ENCODE measurements around the gene RAET1L.
"Not testable (repeated sequence)": the region's sequence is repeated elsewhere in the genome, so short reads cannot be mapped to it uniquely, and the experiment has no call there.

RAET1L gene, protein sequence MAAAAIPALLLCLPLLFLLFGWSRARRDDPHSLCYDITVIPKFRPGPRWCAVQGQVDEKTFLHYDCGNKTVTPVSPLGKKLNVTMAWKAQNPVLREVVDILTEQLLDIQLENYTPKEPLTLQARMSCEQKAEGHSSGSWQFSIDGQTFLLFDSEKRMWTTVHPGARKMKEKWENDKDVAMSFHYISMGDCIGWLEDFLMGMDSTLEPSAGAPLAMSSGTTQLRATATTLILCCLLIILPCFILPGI

DNA sequence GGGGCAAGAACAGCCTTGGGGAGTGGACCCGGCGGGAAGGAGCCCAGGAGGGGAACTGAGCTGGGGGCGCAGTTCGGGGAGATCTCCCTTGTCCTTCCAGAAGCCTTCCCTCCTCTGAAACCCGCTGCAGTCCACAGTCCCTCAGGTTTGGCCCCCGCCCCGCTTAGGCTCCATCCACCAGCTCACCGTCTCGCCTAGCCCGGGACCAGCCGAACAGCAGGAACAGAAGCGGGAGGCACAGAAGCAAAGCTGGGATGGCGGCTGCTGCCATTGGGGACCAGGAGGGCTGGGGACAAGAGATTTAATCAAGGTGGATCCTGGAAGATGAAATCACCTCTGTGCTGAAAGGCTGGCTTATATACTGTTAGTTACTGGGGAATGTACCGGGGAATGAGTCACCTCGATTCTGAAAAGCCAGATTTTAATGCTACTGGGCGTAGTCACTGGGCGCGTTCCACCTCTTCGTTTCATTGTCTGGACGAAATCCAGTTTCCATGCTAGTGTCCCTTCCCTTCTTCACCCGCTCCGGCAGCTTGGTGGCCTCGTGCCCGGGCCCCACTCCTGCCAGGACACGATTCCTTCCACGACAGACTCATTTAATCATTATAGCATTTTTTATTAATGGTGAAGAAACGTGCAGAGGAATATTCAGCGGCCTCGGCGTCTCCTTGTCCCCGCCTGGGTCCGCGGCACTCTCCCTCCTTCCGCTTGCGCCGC lies at the start of gene RAET1L:
TSS of gene RAET1L (minus strand) at position 332 of the 717 bp plus-strand sequence. CDS start at position 271, 61 bp downstream.
- peak; percentile 34 for DNase-seq (ENCODE audit: low spot score)

DNA sequence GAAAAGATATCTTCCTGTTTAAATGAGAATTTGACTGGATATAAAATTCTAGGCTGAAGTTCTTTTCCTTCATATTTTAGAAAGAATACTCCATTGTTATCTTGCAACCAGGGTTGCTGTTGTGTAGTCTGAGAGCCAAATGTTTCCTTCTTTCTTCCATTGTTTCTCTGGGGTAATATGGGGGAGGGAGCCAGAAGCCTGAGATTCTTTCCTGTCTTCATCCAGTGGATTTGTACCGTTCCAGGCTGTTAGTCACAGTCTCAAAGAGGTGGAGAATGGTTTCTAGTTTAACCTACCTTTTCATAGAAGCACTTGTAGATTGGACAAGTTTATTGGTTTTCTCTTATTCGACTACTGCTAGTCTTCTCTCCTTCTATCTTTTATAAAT lies 49.7 kb upstream of the RAET1L start:
- DNase-seq (ENCODE audit: low spot score) = no peak

DNA sequence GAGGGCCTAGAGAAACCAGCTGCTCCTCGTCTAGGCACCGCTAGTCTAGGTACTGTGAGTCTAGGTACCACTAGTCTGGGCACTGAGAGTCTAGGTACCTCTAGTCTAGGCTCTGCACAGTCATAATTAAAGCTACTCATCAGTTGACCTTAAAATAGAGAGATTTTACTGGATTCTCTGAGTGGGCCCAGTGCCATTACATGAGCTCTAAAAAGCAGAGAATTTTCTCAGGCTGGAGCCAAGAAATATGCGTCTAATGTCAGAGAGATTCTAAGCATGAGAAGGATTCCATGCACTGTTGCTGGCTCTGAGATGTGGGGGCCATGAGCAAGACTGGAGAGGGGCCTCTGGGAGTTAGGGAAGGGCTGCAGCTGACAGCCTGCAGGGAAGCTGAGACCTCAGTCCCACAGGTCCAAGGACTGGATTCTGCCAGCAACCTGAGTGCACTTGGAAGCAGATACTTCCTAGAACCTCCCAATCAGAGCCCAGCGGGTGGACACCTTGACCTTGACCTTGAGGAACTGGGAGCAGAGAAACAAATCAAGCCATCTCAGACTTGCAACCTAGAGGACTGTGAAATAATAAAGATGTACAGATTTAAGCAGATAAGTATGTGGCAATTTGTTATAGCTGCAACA lies 49.2 kb upstream of the RAET1L start:
- DNase-seq (ENCODE audit: low spot score) = not testable (repeated sequence)

DNA sequence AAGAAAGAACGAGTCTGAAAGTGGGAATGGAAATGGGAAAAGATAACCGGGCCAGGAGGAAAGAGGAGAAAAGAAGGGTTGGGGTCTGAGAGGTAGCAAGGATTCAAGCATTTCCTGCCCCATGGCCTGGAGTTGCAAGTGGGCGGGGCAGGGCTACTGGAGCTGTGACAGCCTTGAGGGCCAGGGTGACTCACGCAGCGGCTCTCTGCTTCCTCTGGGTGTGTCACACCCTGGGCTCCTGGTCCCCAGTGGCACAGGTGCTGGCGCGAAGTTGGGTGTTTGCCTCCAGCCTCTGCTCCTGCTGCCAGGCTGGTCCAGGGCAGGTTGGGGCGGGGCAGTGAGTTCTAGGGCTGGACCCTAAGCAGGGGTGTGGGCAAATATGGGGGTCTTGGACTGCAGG lies 46.9 kb upstream of the RAET1L start:
- DNase-seq (ENCODE audit: low spot score) = peak; percentile 53

DNA sequence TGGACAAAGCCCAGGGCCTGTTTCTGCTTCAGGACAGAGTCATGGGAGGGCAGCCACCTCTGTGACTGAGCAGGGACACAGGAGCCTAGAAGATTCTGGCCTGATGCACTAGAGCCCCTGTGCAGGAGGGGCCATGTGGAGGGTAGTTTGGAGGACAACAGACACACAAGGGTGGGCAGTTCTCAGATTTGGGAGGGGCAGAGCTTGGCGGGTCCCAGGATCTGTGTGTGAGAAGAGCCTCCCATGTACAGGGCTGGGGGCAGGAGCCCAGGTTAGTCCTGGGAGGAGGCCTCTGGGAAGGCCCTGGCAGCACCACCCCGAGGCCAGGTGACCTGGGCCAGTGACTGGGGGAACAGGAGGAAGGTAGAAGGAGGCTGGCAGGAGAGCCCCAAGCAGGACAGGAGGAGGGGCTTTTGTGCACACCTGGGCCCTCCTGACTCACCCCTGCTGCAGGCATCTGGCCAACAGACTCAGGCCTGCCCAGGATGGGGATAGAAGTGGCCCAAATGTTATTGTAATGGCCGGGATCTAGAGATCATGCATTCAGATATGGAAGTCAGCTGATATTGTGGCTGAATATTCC lies 45.0 kb upstream of the RAET1L start:
- no peak for DNase-seq (ENCODE audit: low spot score)

DNA sequence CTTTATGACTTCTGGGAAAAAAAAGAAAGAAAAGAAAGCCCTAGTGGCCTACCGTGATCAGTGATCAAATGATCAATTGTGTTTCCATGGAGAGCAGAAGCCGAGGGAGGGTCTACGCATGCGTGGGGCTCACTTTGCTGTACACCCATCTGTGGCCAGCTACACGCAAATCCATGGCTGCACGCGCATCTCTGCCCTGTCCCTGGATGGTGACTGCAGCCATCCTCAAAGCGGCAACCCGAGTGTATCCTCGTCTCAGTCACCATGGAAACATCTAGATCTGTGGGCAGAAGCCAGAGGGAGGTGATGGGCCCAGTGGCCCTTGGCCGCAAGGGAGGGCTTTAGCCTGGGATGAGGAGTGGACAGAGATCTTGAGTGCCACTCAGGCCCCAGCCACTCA lies 44.4 kb upstream of the RAET1L start:
- DNase-seq (ENCODE audit: low spot score) = no peak

DNA sequence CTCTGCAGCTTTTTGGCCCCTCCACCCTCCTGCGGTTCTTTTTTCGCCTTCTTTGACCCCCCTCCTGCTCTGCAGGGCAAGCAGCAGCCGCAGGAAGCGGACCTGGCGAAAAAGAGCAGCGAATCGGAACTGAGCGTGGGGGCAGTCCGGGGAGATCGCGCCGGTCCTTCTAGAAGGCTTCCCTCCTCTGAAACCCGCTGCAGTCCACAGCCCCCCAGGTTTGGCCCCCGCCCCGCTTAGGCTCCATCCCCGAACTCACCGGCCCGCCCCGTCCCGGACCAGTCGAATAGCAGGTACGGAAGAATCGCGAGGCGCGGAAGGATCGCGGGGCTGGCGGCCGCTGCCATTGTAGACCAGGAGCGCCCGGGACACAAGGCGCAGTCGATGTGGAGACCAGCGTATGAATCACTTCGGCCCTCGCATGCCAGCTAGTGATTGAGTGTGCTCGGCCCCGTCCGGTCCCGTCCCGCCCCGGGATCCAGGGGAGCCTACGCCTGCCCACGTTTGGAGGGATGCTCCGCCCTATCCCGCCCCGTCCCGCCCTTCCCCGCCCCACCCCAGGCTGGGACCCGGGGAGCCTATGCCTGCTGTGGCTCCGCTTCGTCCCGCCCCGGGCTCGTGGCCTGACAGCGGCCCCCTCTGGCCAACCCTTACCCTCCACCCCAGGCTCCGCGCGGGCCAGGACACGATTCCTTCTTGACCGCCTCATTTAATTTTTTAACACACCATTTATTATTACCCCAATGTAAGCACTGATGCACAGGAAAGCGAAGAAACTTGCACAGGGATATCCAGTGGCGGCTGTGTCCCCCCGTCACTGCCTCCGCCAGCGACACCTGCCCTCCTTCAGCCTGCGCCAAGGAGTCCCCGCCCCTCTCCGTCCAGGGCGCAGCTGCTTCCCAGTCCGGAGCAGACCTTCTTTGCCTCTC lies 43.7 kb upstream of the RAET1L start, which contains the start of gene ULBP3:
TSS of gene ULBP3 (minus strand) at position 402 of the 929 bp plus-strand sequence. CDS start at position 347, 55 bp downstream.
- DNase-seq (ENCODE audit: low spot score) = peak; percentile 79

DNA sequence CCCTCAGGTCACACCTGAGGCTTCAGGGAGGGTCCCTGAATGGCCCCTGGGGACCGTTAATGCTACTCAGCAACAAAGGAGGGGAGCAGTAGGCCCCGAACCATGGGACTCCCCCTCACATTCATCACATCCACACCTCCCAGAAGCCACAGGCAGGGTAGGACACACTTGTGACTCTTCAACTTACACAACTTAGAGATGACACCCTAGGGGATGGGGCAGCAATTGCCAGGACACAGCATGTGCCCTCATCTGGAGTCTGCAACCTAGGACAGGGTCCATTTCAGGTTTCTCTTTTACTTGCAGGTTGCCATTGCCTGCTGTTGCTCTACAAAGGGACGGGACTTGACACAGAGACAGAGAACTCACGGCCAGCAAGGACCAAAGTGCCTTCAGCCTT lies 42.8 kb upstream of the RAET1L start:
- DNase-seq (ENCODE audit: low spot score) = no peak

DNA sequence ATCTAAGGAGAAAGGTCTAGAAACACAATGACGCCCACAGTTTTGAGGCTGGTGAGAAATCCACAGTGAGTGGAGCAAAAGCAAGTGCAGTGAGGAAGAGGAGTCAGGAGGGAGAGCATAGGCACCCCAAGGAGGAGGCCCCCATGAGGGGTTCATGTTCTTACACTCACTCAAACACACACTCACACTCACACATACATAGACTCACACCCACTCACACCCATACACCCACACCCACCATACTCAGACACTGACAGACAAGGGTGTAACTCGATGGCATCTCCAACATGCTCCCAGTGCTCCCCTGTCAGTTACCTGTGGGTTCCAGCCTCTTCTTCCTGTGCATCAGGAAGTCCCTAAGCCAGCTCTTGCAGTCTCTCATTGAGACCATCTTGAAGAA lies 39.8 kb upstream of the RAET1L start:
- DNase-seq (ENCODE audit: low spot score) = no peak

DNA sequence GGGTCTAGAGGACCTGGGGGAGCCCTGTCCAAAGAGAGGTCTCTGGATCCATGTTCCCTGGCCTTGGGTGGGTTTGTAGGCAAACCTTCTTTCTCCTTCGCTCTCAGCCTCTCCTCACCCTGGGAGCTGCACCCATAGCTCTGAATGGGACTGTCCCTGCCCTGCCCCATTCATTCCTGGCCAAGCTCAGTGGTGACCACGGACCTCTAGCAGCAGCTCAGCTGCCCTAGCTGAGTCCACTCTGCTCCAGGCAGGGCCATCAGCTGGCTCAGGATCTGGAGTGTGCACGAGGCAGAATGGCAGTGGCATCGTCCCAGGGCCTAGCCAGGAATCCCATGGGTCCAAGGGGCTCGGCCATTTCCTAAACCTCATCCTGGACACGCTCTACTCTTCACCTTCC lies 38.3 kb upstream of the RAET1L start:
- no peak for DNase-seq (ENCODE audit: low spot score)

DNA sequence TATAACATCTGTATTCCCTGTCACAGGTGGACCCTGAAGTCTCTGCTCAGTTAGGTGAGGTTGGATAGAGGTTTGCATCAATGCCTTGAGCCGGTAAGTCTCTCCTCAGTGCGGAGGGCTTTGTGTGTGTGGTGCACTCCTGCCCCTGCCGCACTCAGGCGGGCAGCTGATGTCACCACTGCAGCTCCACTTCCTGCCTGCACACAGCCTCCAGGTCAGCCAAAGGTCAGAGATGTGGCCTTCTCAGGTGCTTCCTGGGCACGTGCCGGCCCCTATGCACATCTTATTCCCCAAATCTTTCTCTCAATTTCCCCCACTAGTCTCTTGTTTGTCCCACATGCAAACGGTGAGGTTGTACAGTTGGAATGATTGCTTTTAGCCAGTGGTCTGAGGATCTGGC lies 34.6 kb upstream of the RAET1L start:
- DNase-seq (ENCODE audit: low spot score) = not testable (repeated sequence)

DNA sequence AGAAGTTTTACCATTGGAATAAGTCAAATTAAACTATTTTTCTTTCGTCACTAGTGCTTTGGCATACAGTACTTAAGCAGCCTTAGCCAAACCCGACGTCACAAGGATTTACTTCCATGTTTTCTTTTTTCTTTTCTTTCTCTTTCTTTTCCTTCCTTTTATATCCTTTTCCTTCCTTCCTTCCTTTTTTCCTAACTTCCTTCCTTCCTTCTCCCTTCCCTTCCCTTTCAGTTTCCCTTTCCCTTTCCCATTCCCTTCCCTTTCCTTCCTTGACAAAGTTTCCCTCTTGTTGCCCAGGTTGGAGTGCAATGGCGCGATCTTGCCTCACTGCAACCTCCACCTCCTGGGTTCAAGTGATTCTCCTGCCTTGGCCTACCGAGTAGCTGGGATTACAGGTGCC lies 33.7 kb upstream of the RAET1L start:
- DNase-seq (ENCODE audit: low spot score) = no peak

DNA sequence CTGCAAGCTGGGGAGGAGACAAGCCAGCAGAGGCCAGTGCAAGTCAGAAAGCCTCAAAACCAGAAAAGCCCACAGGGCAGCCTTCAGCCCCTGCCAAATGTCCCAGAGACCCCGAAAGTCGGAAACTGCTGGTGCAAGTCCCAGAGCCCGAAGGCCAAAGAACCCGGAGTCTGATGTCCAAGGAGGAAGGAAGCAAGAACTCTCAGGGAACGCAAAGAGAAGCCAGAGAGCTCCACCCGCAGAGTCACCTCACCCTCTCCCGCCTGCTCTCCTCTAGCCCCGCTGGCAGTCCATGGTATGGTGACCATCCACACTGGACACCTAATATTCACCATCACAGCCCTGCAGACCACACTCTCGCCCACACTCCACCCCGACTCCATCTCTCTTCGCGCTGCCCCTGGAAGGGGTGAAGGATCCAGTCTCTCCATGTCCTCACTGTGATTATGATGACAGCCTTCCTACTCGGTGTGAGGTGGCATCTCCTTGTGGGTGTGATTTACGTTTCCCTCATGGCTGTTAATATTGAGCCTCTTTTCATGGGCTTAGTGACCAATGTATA lies 33.0 kb upstream of the RAET1L start:
- DNase-seq (ENCODE audit: low spot score) = no peak

DNA sequence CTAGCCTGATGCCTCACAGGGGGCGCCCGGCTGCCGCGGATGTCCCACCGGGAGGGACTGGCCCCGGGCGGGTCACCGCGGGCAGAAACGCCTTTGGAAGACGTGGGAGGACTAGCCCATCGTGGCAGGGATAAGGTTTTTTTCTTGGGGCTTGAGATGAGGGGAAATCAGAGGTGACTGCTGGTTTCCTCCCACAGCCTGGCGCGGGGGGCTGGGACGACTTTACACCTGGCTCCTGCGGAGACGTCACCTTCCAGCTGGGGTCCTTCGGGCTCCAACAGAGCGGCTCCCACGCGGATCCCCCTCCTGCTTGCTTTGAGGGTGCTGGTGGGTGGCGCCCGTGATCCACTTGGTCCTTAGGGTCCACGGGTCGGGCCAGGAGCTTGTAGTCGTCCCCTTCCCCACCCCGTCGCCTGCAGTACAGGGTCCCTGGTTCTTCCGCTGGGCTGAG lies 32.2 kb upstream of the RAET1L start:
- no peak for DNase-seq (ENCODE audit: low spot score)

DNA sequence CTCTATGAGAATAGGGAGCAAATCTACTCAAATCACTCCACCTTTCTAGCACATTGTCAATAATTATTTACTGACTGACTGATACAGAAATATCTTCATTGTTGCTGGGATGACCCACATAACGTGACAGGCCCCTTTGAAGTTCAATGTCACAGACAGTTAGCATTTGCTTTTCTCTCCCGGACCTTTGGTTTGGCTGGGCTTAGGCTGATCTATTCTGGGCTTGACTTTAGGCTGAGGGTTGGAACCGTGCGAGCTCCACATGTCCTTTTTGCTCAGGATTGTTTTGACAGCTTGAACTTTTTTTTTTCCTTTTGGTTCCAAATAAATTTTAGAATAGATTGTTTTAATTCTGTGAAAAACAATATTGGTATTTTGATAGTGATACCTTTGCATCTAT lies 31.6 kb upstream of the RAET1L start:
- DNase-seq (ENCODE audit: low spot score) = no peak

DNA sequence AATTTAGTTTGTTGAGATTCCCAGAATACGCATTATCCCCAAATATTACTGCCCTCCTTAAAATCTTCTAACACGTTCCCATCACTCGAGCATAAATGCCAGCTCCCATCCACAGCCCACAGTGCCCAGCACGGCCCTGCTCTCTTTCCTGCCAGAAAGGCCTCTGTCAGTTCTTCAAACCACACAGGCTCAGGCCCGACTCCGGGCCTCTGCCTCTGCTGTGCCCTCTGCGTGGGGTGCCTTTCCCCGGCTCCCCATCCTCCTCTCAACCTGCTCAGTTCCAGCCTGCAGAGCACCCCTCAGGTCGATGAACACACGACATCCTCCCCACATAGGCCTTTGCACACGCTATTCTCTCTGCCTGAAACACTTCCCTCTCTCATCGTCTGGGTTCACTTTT lies 30.8 kb upstream of the RAET1L start:
- DNase-seq (ENCODE audit: low spot score) = no peak

DNA sequence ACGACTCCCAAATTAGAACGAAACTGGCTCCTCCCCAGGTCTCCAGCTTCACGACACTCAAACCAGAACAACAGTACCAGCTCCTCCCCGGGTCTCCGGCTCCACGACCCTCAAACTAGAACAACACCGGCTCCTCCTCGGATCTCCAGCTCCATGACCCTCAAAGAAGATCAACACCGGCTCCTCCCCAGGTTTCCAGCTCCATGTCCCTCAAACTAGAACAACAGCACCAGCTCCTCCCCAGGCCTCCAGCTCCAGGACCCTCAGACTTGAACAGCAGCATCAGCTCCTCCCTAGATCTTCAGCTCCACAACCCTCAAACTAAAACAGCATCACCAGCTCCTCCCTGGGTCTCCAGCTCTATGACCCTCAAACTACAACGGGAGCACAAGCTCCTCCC lies 29.8 kb upstream of the RAET1L start:
- no peak for DNase-seq (ENCODE audit: low spot score)

DNA sequence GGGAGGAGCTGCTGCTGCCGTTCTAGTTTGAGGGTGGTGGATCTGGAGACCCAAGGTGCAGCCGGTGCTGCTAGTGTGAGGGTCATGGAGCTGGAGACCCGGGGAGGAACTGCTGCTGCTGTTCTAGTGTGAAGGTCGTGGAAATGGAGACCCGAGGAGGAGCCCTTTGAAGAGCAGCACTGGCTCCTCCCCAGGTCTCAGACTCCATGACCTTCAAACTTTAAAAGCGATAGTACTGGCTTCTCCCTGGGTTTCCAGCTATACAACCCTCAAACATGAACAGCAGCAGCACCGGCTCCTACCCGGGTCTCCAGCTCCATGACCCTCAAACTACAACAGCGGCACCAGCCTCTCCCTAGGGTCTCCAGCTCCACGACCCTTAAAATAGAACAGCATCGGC lies 28.1 kb upstream of the RAET1L start:
- no peak for DNase-seq (ENCODE audit: low spot score)

DNA sequence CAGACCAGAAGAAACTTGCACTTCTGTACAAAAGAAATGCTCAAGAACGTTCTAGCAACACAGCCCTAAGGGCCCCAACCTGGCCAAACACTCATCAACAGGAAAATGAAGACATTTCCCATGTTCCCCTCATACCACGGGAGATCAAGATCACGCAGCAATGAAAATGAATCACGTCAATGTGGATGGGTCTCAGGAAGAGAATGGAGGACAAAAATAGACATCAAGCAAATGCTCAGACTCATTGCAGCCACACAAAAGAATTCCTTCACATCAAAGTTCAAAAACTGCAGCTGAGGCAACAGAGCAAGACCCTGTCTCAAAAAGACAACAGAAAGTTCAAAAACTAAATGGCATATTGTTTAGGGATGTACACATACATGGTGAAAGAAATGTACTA lies 25.5 kb upstream of the RAET1L start:
- no peak for DNase-seq (ENCODE audit: low spot score)

DNA sequence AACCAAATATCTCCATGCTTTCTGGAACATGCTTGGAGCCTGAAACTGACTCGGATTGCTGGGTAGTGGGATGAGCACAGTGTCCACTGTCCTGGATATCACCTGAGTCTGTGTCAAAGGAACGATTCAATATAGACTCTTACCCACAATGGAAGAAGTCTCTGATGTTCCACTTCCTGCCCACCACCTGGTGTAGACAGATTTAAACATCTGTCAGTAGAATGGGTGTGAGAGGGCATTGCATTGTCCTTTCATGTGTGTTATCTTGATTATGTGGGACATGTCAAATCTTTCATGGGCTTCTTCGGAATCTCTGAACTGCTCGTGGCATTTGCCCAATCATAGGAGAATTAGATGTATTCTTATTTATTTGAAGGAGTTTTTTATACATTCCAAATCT lies 22.8 kb upstream of the RAET1L start:
- DNase-seq (ENCODE audit: low spot score) = no peak

DNA sequence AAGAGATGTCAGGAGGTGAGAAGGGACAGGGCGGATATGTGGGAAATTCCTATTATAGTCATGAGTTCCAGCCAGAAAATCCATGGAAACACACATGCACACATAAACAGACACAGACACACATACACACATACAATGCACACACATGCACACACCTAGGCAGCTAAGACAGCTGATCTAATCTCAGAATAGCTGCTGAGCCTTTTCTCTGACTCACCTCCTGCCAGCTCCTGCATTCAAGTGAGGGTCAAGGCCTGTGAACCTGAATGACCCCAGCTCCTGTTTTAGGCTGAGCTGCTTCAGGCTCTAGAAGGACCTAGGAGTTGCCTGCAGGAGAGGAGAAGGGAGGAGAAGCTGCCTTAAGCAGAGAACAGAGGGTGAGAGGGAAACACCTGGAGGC lies 21.6 kb upstream of the RAET1L start:
- DNase-seq (ENCODE audit: low spot score) = no peak
